ENCODE measurements around the gene OTUB1. TPM values are rescaled to one million over a fixed set of nuclear protein-coding genes. Genes with fewer than 3 reads are reported as not detected.

The OTUB1 gene
- total RNA-seq, 3 donors from 2014 or later: 60.1 to 70.3 (median 64.1) TPM

DNA sequence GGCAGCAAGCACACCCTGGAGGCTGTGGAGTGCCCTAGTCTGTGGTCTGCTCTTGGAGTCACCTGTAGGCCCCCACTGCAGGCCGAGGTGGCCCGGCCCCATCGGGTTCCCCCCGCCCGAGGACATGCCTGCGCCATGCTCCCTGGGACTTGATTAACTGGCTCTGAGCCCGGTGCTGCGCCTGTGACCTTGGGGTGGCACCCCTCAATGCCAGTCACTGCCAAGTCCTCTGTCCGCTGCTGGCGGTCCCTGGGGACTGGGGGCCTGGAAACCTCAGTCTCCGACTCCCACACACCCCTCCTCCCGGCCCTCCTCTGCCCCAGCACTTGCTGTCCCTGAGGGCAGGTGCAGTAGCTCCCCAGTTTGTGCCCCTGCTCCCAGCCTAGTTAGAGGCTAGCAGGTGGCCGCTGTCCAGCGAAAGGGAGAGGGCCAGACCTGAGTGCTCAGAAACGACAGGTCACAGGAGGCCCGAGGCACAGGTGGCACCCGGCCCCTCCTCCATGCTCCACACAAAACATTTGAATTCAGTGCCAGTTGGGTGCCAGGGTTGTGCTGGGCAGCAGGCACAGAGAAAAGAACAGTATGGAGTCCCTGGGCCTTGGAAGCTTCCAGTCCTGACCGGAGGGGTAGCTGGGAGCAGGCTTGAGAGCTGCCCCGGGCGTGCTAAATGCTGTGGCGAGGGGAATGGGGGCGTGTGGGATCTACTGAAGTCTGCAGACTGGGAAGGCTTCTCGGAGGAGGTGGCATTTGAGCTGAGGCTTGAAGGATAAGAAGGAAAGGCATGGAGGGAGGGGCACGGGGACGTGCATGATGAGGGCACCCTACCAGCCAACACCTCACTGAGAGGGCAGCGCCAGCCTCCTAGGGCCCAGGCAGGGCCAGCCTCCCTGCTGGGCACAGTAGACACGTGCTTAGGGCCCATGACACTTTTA, 33.1 kb downstream of the OTUB1 start:
- TF ChIP-seq, protein P1, sequence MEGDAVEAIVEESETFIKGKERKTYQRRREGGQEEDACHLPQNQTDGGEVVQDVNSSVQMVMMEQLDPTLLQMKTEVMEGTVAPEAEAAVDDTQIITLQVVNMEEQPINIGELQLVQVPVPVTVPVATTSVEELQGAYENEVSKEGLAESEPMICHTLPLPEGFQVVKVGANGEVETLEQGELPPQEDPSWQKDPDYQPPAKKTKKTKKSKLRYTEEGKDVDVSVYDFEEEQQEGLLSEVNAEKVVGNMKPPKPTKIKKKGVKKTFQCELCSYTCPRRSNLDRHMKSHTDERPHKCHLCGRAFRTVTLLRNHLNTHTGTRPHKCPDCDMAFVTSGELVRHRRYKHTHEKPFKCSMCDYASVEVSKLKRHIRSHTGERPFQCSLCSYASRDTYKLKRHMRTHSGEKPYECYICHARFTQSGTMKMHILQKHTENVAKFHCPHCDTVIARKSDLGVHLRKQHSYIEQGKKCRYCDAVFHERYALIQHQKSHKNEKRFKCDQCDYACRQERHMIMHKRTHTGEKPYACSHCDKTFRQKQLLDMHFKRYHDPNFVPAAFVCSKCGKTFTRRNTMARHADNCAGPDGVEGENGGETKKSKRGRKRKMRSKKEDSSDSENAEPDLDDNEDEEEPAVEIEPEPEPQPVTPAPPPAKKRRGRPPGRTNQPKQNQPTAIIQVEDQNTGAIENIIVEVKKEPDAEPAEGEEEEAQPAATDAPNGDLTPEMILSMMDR (IDR thresholded peaks at IDR 0.05): no peak
- Histone ChIP-seq H3K4me1 (ENCODE audit: low read depth) (peaks cover 4% of the 10 kb centered on the region), H3K9me3 (no peaks in the 10 kb centered on the region), H3K36me3 (ENCODE audit: low read depth) (no peaks in the 10 kb centered on the region), H3K4me3 (no peak overlapping the region)
- ATAC-seq (no peak), DNase-seq (no peak)
- intact Hi-C loops (cut with DNase I, micrococcal nuclease): no loop called here

DNA sequence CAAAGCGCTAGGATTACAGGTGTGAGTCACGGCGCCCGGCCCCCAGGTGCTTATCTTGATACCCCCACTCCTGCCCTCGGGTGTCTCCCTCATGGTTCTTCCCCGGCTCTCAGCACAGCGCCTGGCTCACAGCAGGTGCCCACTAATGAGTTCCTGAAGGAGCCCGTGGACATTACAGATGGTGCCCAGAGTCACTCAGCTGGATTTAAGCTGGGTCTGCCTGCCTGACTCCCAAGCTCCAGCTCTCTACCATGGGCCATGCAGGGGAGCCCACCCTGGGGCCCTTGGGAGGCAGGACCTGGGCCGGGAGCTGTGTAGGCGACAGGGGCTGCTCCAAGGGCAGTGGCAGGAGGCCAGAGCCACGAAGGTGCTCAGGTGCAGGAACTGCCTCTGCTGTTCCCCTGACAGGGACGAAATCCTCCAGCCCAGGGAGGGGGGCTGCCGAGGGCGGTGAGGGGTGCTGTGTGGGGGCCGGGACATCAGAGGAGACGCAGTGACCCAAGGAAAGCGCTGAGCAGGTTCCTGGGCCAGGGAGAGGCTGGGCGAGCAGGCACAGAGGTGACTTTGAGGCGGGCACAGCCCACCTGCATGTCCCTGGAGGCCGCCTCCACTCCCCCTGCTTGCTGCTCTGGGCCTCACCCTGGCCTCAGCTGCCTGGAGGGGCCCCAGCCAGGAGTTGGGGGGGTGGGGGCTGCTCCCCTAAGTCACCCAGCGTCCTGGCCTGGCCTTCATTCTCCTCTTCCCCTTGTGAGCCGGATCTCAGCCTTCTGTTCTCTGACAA, 34.9 kb downstream of the OTUB1 start:
- Histone ChIP-seq H3K9me3 (no peaks in the 10 kb centered on the region), H3K4me1 (ENCODE audit: low read depth) (peaks cover 4% of the 10 kb centered on the region), H3K36me3 (ENCODE audit: low read depth) (no peaks in the 10 kb centered on the region), H3K4me3 (no peak overlapping the region)
- TF ChIP-seq, protein P1 (IDR thresholded peaks at IDR 0.05): no peak
- DNase-seq (no peak), ATAC-seq (no peak)
- intact Hi-C loops (cut with DNase I, micrococcal nuclease): no loop called here

DNA sequence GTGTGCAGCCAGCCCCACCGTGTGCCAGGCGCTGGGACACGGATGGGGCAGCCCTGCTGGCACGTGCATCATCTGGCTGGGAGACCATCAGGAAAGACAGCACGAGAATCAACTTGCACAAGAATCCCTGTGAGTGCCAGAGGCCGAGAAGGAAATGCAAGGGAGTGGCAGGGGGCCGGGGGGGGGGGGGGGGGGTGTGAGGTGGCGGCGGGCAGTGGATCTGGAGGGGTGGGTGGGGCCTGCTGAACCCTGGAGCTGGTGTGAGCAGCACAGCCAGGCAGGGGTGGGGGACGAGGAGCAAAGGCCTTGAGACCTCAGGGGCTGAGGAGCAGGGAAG, 35.5 kb downstream of the OTUB1 start:
- H3K36me3 ChIP-seq (ENCODE audit: low read depth): no peaks in the 10 kb centered on the region
- no peaks in the 10 kb centered on the region for H3K9me3 ChIP-seq
- TF ChIP-seq, protein P1 (IDR thresholded peaks at IDR 0.05): no peak
- intact Hi-C loops (cut with DNase I, micrococcal nuclease): no loop called here
- no peak overlapping the region for H3K4me3 ChIP-seq
- peaks cover 4% of the 10 kb centered on the region for H3K4me1 ChIP-seq (ENCODE audit: low read depth)
- DNase-seq (no peak), ATAC-seq (no peak)

DNA sequence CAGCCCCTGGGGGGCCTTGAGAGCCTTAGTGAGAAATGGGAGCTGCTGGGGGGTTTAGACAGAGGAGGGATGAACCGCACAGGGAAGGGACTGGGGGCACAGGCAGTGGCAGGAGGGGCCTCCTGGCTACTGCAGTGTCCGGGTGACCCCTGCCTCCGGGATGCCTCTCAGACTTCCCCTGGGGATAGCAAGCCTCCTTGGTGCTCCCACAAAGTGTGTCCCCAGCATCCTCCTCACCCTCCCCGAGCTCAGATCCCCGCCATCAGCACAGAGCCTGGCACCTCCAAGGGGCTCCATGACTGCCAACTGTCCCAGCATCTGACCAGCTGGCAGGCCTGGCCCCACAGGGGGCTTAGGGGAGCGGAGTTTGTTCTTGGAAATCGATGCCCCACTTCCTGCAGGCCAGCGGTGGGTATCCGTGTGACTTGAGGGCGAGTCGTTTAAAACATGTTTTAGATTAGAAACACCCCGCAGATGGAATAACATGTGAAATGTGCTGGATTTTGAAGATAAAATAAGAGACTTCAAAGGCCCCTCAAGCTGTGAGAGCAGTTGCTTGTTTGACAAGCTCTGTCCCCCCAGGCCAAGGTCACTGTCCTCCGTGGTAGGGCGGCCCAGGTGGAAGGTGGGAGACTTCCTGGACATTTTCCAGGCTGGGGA, 36.0 kb downstream of the OTUB1 start:
- DNase-seq: no peak
- ATAC-seq: no peak
- Histone ChIP-seq H3K9me3 (no peaks in the 10 kb centered on the region), H3K4me3 (no peak overlapping the region), H3K36me3 (ENCODE audit: low read depth) (no peaks in the 10 kb centered on the region), H3K4me1 (ENCODE audit: low read depth) (peaks cover 4% of the 10 kb centered on the region)
- intact Hi-C loops (cut with DNase I, micrococcal nuclease): no loop called here
- TF ChIP-seq, protein P1 (IDR thresholded peaks at IDR 0.05): no peak

Data from mucosa of descending colon (tissue), 3 donors.